GOT3 (cell line): ENCODE data around the gene FOXC1.

ENCODE experiments used
- DNase-seq: peaks from one replicate; lab custom pipeline; 2025; ENCODE audit warnings: mixed read lengths; lab: John Stamatoyannopoulos, UW

Gene FOXC1

GRCh38 chr6:1643830-1644445 is 34.2 kb downstream of the FOXC1 start:
- DNase-seq: no peak

- DNase-seq: no peak
These were observed 34.9 kb downstream of the FOXC1 start for GRCh38 chr6:1644516-1645060.

GRCh38 chr6:1645466-1646185 is 35.9 kb downstream of the FOXC1 start:
- no peak for DNase-seq

- no peak for DNase-seq
These were observed 41.6 kb downstream of the FOXC1 start for GRCh38 chr6:1651362-1651761.

GRCh38 chr6:1652842-1653241 is 43.1 kb downstream of the FOXC1 start:
- DNase-seq: no peak

- no peak for DNase-seq
These were observed 44.3 kb downstream of the FOXC1 start for GRCh38 chr6:1654054-1654453.

- no peak for DNase-seq
These were observed 47.5 kb downstream of the FOXC1 start for GRCh38 chr6:1657116-1657770.

- no peak for DNase-seq
These were observed 48.1 kb downstream of the FOXC1 start for GRCh38 chr6:1657771-1658165.

- no peak for DNase-seq
These were observed 48.7 kb downstream of the FOXC1 start for GRCh38 chr6:1658212-1659005.

GRCh38 chr6:1659816-1660215 is 50.1 kb downstream of the FOXC1 start:
- no peak for DNase-seq

- no peak for DNase-seq
These were observed 52.8 kb downstream of the FOXC1 start for GRCh38 chr6:1662534-1662933.
